ENCODE results near the gene EIF3A.
"Not testable (repeated sequence)": the region's sequence is repeated elsewhere in the genome, so short reads cannot be mapped to it uniquely, and the experiment has no call there.

The EIF3A gene

GRCh38 chr10:119098576-119098975 lies 18.0 kb upstream of the EIF3A start:
- no peak for DNase-seq (ENCODE audit: insufficient read length, low spot score)
- no peak for FAIRE-seq
- no peak for TF ChIP-seq CTCF (IDR thresholded peaks at IDR 0.05; ENCODE audit: insufficient read depth, missing control alignments)

- FAIRE-seq; DNase-seq (ENCODE audit: insufficient read length, low spot score): not testable (repeated sequence)
Measured at GRCh38 chr10:119096641-119097415, 16.2 kb upstream of the EIF3A start.

GRCh38 chr10:119095640-119096039 lies 15.0 kb upstream of the EIF3A start:
- no peak for DNase-seq (ENCODE audit: insufficient read length, low spot score)
- no peak for TF ChIP-seq CTCF (IDR thresholded peaks at IDR 0.05; ENCODE audit: insufficient read depth, missing control alignments)
- no peak for FAIRE-seq

GRCh38 chr10:119090968-119091367 lies 10.4 kb upstream of the EIF3A start:
- no peak for FAIRE-seq
- DNase-seq (ENCODE audit: insufficient read length, low spot score): no peak
- no peak for TF ChIP-seq CTCF (IDR thresholded peaks at IDR 0.05; ENCODE audit: insufficient read depth, missing control alignments)

GRCh38 chr10:119090026-119090795 lies 9.6 kb upstream of the EIF3A start:
- FAIRE-seq: no peak
- no peak for TF ChIP-seq CTCF (IDR thresholded peaks at IDR 0.05; ENCODE audit: insufficient read depth, missing control alignments)
- DNase-seq (ENCODE audit: insufficient read length, low spot score): no peak

GRCh38 chr10:119087271-119087882 lies 6.8 kb upstream of the EIF3A start:
- DNase-seq (ENCODE audit: insufficient read length, low spot score) (no peak), FAIRE-seq (no peak)
- no peak for TF ChIP-seq CTCF (IDR thresholded peaks at IDR 0.05; ENCODE audit: insufficient read depth, missing control alignments)

- DNase-seq (ENCODE audit: insufficient read length, low spot score) (no peak), FAIRE-seq (no peak)
- TF ChIP-seq CTCF (IDR thresholded peaks at IDR 0.05; ENCODE audit: insufficient read depth, missing control alignments): no peak
Measured at GRCh38 chr10:119084896-119085295, 4.3 kb upstream of the EIF3A start.

All from D721Med (cell line).